ENCODE results near the gene MAGIX. TPM values are rescaled to one million over a fixed set of nuclear protein-coding genes. Genes with fewer than 3 reads are reported as not detected.
"Not testable (repeated sequence)": the region's sequence is repeated elsewhere in the genome, so short reads cannot be mapped to it uniquely, and the experiment has no call there.

Gene MAGIX
- total and polyA plus RNA-seq, 2 donors (not counting 1 experiment from before 2014, with no cell fraction given): 0.40 to 1.7 TPM

GRCh38 chrX:49117581-49117980, 45.0 kb upstream of the MAGIX start:
- Histone ChIP-seq H3K79me2 (ENCODE audit: control insufficient read depth, insufficient read depth, low read length) (peaks cover 7% of the 10 kb centered on the region), H3K4me2 (ENCODE audit: extremely low read depth, insufficient read depth, low read length) (no peak overlapping the region), H3K9me3 (ENCODE audit: control insufficient read depth, insufficient read depth, low read depth, low read length) (no peaks in the 10 kb centered on the region), H3K4me3 (replicated peaks in 1 of 4; ENCODE audit: control extremely low read depth in 1 of 4, insufficient read depth in 1 of 4, low read depth in 3 of 4, low read length in 4 of 4) (no peak overlapping the region), H3K36me3 (ENCODE audit: control insufficient read depth, insufficient read depth, low read length) (peaks cover 7% of the 10 kb centered on the region), H3K4me1 (ENCODE audit: control insufficient read depth, extremely low read depth, insufficient read depth, low read length) (no peaks in the 10 kb centered on the region), H4K20me1 (ENCODE audit: control insufficient read depth, extremely low read depth, insufficient read depth, low read length) (no peaks in the 10 kb centered on the region), H3K27me3 (ENCODE audit: control insufficient read depth, insufficient read depth, low read length) (no peaks in the 10 kb centered on the region), H3K27ac (ENCODE audit: insufficient read depth, low read length) (no peak overlapping the region), H3K9ac (ENCODE audit: insufficient read depth, low read length) (no peak overlapping the region), H2AFZ (ENCODE audit: low read length) (no peak overlapping the region)
- TF ChIP-seq EZH2 (IDR thresholded peaks at IDR 0.05; ENCODE audit: low read length, missing control alignments): no peak
- TF ChIP-seq CTCF (conservative IDR thresholded peaks at IDR 0.05 in 1 of 2, IDR thresholded peaks at IDR 0.05 in 1 of 2; ENCODE audit: low read depth in 1 of 2, low read length in 2 of 2): no peak
- no peak for DNase-seq (ENCODE audit: low read depth in 2 of 2)

DNA sequence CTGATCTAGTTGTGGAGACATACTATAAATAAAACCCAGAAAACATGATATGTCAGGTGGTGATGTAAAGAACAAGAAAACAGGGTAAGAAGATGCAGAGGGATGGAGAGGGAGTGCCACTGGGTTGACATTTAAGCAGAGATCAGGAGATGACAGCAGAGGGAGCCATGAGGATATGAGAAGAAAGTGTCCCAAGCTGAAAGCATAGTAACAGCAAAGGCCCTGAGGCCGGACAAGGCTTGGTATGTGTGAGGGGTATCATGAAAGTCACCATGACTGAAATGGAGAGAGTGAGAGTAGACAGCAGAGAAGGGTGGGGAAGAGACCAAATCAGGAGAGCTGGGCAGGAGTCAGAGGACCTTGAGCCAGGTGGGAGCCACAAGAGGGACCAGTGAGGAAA, 42.5 kb upstream of the MAGIX start:
- Histone ChIP-seq H3K4me2 (ENCODE audit: extremely low read depth, insufficient read depth, low read length) (no peak overlapping the region), H3K79me2 (ENCODE audit: control insufficient read depth, insufficient read depth, low read length) (peaks cover 14% of the 10 kb centered on the region), H3K27ac (ENCODE audit: insufficient read depth, low read length) (no peak overlapping the region), H3K4me1 (ENCODE audit: control insufficient read depth, extremely low read depth, insufficient read depth, low read length) (no peaks in the 10 kb centered on the region), H3K9ac (ENCODE audit: insufficient read depth, low read length) (no peak overlapping the region), H3K9me3 (ENCODE audit: control insufficient read depth, insufficient read depth, low read depth, low read length) (no peaks in the 10 kb centered on the region), H3K4me3 (replicated peaks in 1 of 4; ENCODE audit: control extremely low read depth in 1 of 4, insufficient read depth in 1 of 4, low read depth in 3 of 4, low read length in 4 of 4) (no peak overlapping the region), H3K36me3 (ENCODE audit: control insufficient read depth, insufficient read depth, low read length) (peaks cover 5% of the 10 kb centered on the region), H2AFZ (ENCODE audit: low read length) (no peak overlapping the region), H4K20me1 (ENCODE audit: control insufficient read depth, extremely low read depth, insufficient read depth, low read length) (no peaks in the 10 kb centered on the region), H3K27me3 (ENCODE audit: control insufficient read depth, insufficient read depth, low read length) (no peaks in the 10 kb centered on the region)
- TF ChIP-seq EZH2 (IDR thresholded peaks at IDR 0.05; ENCODE audit: low read length, missing control alignments): no peak
- TF ChIP-seq CTCF (conservative IDR thresholded peaks at IDR 0.05 in 1 of 2, IDR thresholded peaks at IDR 0.05 in 1 of 2; ENCODE audit: low read depth in 1 of 2, low read length in 2 of 2): no peak
- DNase-seq (ENCODE audit: low read depth in 2 of 2): no peak

DNA sequence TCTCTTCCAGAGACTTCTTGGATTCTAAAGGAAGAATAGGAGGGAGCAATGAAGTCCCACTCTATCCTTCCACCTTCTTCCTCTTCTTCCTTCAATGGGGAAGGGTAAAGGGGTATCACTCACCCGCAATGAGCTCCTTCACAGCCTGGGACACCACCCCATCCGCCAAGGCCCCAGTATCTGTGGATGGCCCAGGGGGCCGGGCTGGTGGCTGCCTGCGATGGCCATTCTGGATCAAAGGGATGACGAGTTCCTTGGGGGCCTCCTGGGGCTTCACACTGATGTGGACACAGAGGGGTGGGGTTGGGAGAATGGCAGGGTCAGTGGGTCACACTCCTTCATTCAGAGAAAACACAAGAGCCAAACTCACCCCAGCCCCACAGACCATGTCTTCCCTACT, 40.1 kb upstream of the MAGIX start:
- no peaks in the 10 kb centered on the region for H3K4me1 ChIP-seq (ENCODE audit: control insufficient read depth, extremely low read depth, insufficient read depth, low read length)
- no peaks in the 10 kb centered on the region for H4K20me1 ChIP-seq (ENCODE audit: control insufficient read depth, extremely low read depth, insufficient read depth, low read length)
- no peak for TF ChIP-seq EZH2 (IDR thresholded peaks at IDR 0.05; ENCODE audit: low read length, missing control alignments)
- TF ChIP-seq CTCF (conservative IDR thresholded peaks at IDR 0.05 in 1 of 2, IDR thresholded peaks at IDR 0.05 in 1 of 2; ENCODE audit: low read depth in 1 of 2, low read length in 2 of 2): no peak
- peaks cover 14% of the 10 kb centered on the region for H3K79me2 ChIP-seq (ENCODE audit: control insufficient read depth, insufficient read depth, low read length)
- H3K4me3 ChIP-seq (replicated peaks in 1 of 4; ENCODE audit: control extremely low read depth in 1 of 4, insufficient read depth in 1 of 4, low read depth in 3 of 4, low read length in 4 of 4): peak overlapping the region; percentile 74 to 96 (median 82)
- DNase-seq (ENCODE audit: low read depth in 2 of 2): no peak
- H3K27ac ChIP-seq (ENCODE audit: insufficient read depth, low read length): peak overlapping the region; percentile 80
- H2AFZ ChIP-seq (ENCODE audit: low read length): no peak overlapping the region
- H3K9me3 ChIP-seq (ENCODE audit: control insufficient read depth, insufficient read depth, low read depth, low read length): no peaks in the 10 kb centered on the region
- peak overlapping the region; percentile 88 for H3K9ac ChIP-seq (ENCODE audit: insufficient read depth, low read length)
- H3K4me2 ChIP-seq (ENCODE audit: extremely low read depth, insufficient read depth, low read length): peak overlapping the region; percentile 80
- no peaks in the 10 kb centered on the region for H3K36me3 ChIP-seq (ENCODE audit: control insufficient read depth, insufficient read depth, low read length)
- H3K27me3 ChIP-seq (ENCODE audit: control insufficient read depth, insufficient read depth, low read length): no peaks in the 10 kb centered on the region

- not testable (repeated sequence) for H3K4me3 ChIP-seq (replicated peaks in 1 of 4; ENCODE audit: control extremely low read depth in 1 of 4, insufficient read depth in 1 of 4, low read depth in 3 of 4, low read length in 4 of 4); H4K20me1 ChIP-seq (ENCODE audit: control insufficient read depth, extremely low read depth, insufficient read depth, low read length); H3K9me3 ChIP-seq (ENCODE audit: control insufficient read depth, insufficient read depth, low read depth, low read length); H3K79me2 ChIP-seq (ENCODE audit: control insufficient read depth, insufficient read depth, low read length); H3K27me3 ChIP-seq (ENCODE audit: control insufficient read depth, insufficient read depth, low read length); H3K27ac ChIP-seq (ENCODE audit: insufficient read depth, low read length); H3K36me3 ChIP-seq (ENCODE audit: control insufficient read depth, insufficient read depth, low read length); H3K9ac ChIP-seq (ENCODE audit: insufficient read depth, low read length); DNase-seq (ENCODE audit: low read depth in 2 of 2); H3K4me2 ChIP-seq (ENCODE audit: extremely low read depth, insufficient read depth, low read length); H2AFZ ChIP-seq (ENCODE audit: low read length); H3K4me1 ChIP-seq (ENCODE audit: control insufficient read depth, extremely low read depth, insufficient read depth, low read length)
These were observed 34.8 kb upstream of the MAGIX start for GRCh38 chrX:49127742-49128258.
